Keratinocyte (primary cell): ENCODE measurements around the gene ARHGAP32. TPM values are rescaled to one million over a fixed set of nuclear protein-coding genes. Genes with fewer than 3 reads are reported as not detected.

Source experiments
- DNase-seq: peaks from one replicate; pipeline ENCODE4 v3.0.0-alpha.2; 2011; ENCODE audit warnings: low read depth, missing footprints, low spot score
- FAIRE-seq: peaks from 2 replicates; lab custom pipeline; 2011; peaks lifted over from hg19 to GRCh38; lab: Jason Lieb, UNC
- H2AFZ ChIP-seq: 2 replicates; pipeline ENCODE4 v1.6.0; 2012; ENCODE audit warnings: low read length, control low read depth, inconsistent platforms; ENCODE audit not compliant: control insufficient read depth
- H3K27ac ChIP-seq: 2 replicates; pipeline ENCODE4 v1.5.1; 2011; ENCODE audit warnings: low read length; ENCODE audit not compliant: control insufficient read depth, insufficient read depth
- H3K27me3 ChIP-seq: 3 replicates; pipeline ENCODE4 v1.6.0; 2011; ENCODE audit warnings: low read length; ENCODE audit not compliant: control insufficient read depth, insufficient read depth; ENCODE audit errors: extremely low read depth
- H3K36me3 ChIP-seq, 2 experiments: 2 replicates in 1 of 2; 3 replicates in 1 of 2; pipeline ENCODE4 v1.5.1; 2011; ENCODE audit warnings: low read length in 2 of 2, mild to moderate bottlenecking in 1 of 2; ENCODE audit not compliant: control insufficient read depth in 2 of 2, insufficient read depth in 2 of 2; ENCODE audit errors: extremely low read depth in 1 of 2
- H3K4me1 ChIP-seq: 3 replicates; pipeline ENCODE4 v1.5.1; 2011; ENCODE audit warnings: low read length; ENCODE audit not compliant: control insufficient read depth, insufficient read depth; ENCODE audit errors: extremely low read depth
- H3K4me2 ChIP-seq: 3 replicates; pipeline ENCODE4 v1.6.0; 2011; ENCODE audit warnings: low read depth, low read length; ENCODE audit not compliant: control insufficient read depth, insufficient read depth; ENCODE audit errors: extremely low read depth
- H3K4me3 ChIP-seq, 3 experiments: fragments of 200-600 bp in 1 of 3; sonication (generic) in 1 of 3; 2 replicates in 2 of 3; 3 replicates in 1 of 3; pipeline ENCODE4 v1.5.1; 2011 to 2016; ENCODE audit warnings: low read length in 3 of 3, mild to moderate bottlenecking in 3 of 3, control low read depth in 2 of 3, inconsistent platforms in 1 of 3, low read depth in 1 of 3, mixed read lengths in 1 of 3, mixed run types in 1 of 3, moderate library complexity in 1 of 3; ENCODE audit not compliant: control insufficient read depth in 2 of 3, insufficient read depth in 2 of 3; ENCODE audit errors: extremely low read depth in 1 of 3
- H3K79me2 ChIP-seq: 2 replicates; pipeline ENCODE4 v1.6.0; 2012; ENCODE audit warnings: low read length; ENCODE audit not compliant: control insufficient read depth, insufficient read depth
- H3K9ac ChIP-seq: 3 replicates; pipeline ENCODE4 v1.6.0; 2011; ENCODE audit warnings: low read length; ENCODE audit not compliant: control insufficient read depth, insufficient read depth; ENCODE audit errors: extremely low read depth
- H3K9me1 ChIP-seq: 3 replicates; pipeline ENCODE4 v1.6.0; 2011; ENCODE audit warnings: low read length; ENCODE audit not compliant: control insufficient read depth, insufficient read depth; ENCODE audit errors: extremely low read depth
- H3K9me3 ChIP-seq: 2 replicates; pipeline ENCODE4 v1.5.1; 2012; ENCODE audit warnings: low read depth, low read length; ENCODE audit not compliant: control insufficient read depth
- H4K20me1 ChIP-seq: 3 replicates; pipeline ENCODE4 v1.6.0; 2011; ENCODE audit warnings: low read length; ENCODE audit not compliant: control insufficient read depth, insufficient read depth; ENCODE audit errors: extremely low read depth
- CTCF ChIP-seq, 3 experiments: IDR thresholded peaks in 1 of 3; conservative IDR thresholded peaks in 1 of 3; optimal IDR thresholded peaks in 1 of 3; 2 replicates in 2 of 3; 3 replicates in 1 of 3; pipeline versions ENCODE3 to v1.5.1; 2011; ENCODE audit warnings: low read length in 3 of 3, mild to moderate bottlenecking in 3 of 3, moderate library complexity in 2 of 3, control low read depth in 1 of 3, inconsistent platforms in 1 of 3; ENCODE audit not compliant: insufficient read depth in 2 of 3; ENCODE audit errors: extremely low read depth in 1 of 3
- EZH2 ChIP-seq: IDR thresholded peaks from one replicate; pipeline ENCODE4 v1.6.1; 2012; ENCODE audit warnings: inconsistent platforms, mild to moderate bottlenecking, low read length, moderate library complexity
- dilution Hi-C: fragments of 300-500 bp; cut with MboI; formaldehyde crosslinking; loops from one replicate; pipeline ENCODE4 v1.7.0; 2020; ENCODE audit warnings: low sequenced_read_pairs; ENCODE audit not compliant: extremely low pct_ligation_motif_present
- polyA plus RNA-seq, 5 experiments: library from polyadenylated mRNA; depleted of rRNA in 3 of 5; stranded (reverse) in 3 of 5; stranded (forward) in 1 of 5; unstranded in 1 of 5; fragments of >200 nt; gene quantifications; 1 replicate in 1 of 5; 2 replicates in 3 of 5; 3 replicates in 1 of 5; pipeline versions ENCODE4 v1.2.1 to v1.2.3, GENCODE V29; 2011 to 2012; ENCODE audit warnings: missing spikeins in 2 of 5, low read depth in 1 of 5, low replicate concordance in 1 of 5

Gene ARHGAP32
- polyA plus RNA-seq, 1 donor (not counting 4 experiments of a cell fraction or from before 2014, with no cell fraction given): 10.8 TPM

GRCh38 chr11:129223260-129223659 is 31.1 kb upstream of the ARHGAP32 start:
- no peak overlapping the region for H3K4me3 ChIP-seq
- DNase-seq: no peak
- no peak overlapping the region for H3K4me2 ChIP-seq
- FAIRE-seq: no peak
- no peak overlapping the region for H2AFZ ChIP-seq
- no peak overlapping the region for H3K27ac ChIP-seq
- no peaks in the 10 kb centered on the region for H3K9me1 ChIP-seq
- H3K9ac ChIP-seq: no peak overlapping the region
- TF ChIP-seq EZH2 (no peak), CTCF (optimal IDR thresholded peaks at IDR 0.05 in 1 of 3, IDR thresholded peaks at IDR 0.05 in 1 of 3, conservative IDR thresholded peaks at IDR 0.05 in 1 of 3; ENCODE audit: extremely low read depth in 1 of 3, insufficient read depth in 2 of 3, low read length in 3 of 3) (no peak)
- H3K79me2 ChIP-seq: peaks cover 2% of the 10 kb centered on the region
- no peaks in the 10 kb centered on the region for H3K36me3 ChIP-seq
- dilution Hi-C loops: no loop called here
- H3K27me3 ChIP-seq: no peaks in the 10 kb centered on the region
- no peaks in the 10 kb centered on the region for H4K20me1 ChIP-seq
- no peaks in the 10 kb centered on the region for H3K9me3 ChIP-seq
- H3K4me1 ChIP-seq: peaks cover 16% of the 10 kb centered on the region

- dilution Hi-C loops: no loop called here
- H3K9me1 ChIP-seq: no peaks in the 10 kb centered on the region
- H3K4me2 ChIP-seq: no peak overlapping the region
- no peak for TF ChIP-seq CTCF (optimal IDR thresholded peaks at IDR 0.05 in 1 of 3, IDR thresholded peaks at IDR 0.05 in 1 of 3, conservative IDR thresholded peaks at IDR 0.05 in 1 of 3; ENCODE audit: extremely low read depth in 1 of 3, insufficient read depth in 2 of 3, low read length in 3 of 3)
- no peak for TF ChIP-seq EZH2
- no peaks in the 10 kb centered on the region for H3K79me2 ChIP-seq
- H3K27ac ChIP-seq: no peak overlapping the region
- no peaks in the 10 kb centered on the region for H4K20me1 ChIP-seq
- peaks cover 16% of the 10 kb centered on the region for H3K4me1 ChIP-seq
- no peaks in the 10 kb centered on the region for H3K9me3 ChIP-seq
- H3K4me3 ChIP-seq: no peak overlapping the region
- no peak overlapping the region for H2AFZ ChIP-seq
- FAIRE-seq (no peak), DNase-seq (no peak)
- no peaks in the 10 kb centered on the region for H3K36me3 ChIP-seq
- no peak overlapping the region for H3K9ac ChIP-seq
- no peaks in the 10 kb centered on the region for H3K27me3 ChIP-seq
Observed at GRCh38 chr11:129222158-129222557, 30.0 kb upstream of the ARHGAP32 start.
